GM12878 (cell line): ENCODE measurements around the gene SVIL. TPM values are rescaled to one million over a fixed set of nuclear protein-coding genes. Genes with fewer than 3 reads are reported as not detected.

Experiments used
- ATAC-seq: fragments of 200-7000 bp; cut with Tn5 transposase; 3 replicates; pipeline ENCODE4 v1.9.1; 2020; ENCODE audit warnings: mild to moderate bottlenecking, moderate library complexity
- BruUV-seq: library from RNA; stranded (reverse); fragments of 400-500 nt; replicated peaks from 2 replicates; lab custom pipeline; 2021; lab: Mats Ljungman, UMichigan
- CTCF ChIA-PET: fragments of 300-600 bp; sonication (Branson Sonifier 250); formaldehyde crosslinking; extraction: SDS; loops from one replicate; lab custom pipeline; 2021; ENCODE audit warnings: inconsistent platforms; lab: Yijun Ruan, JAX
- POLR2A ChIA-PET: fragments of 350-600 bp; formaldehyde crosslinking; extraction: SDS; loops from one replicate; lab custom pipeline; 2021; ENCODE audit warnings: inconsistent platforms; lab: Charles Lee
- RAD21 ChIA-PET: fragments of 300-600 bp; sonication (Branson Sonifier 250); formaldehyde crosslinking; loops from one replicate; lab custom pipeline; 2023; ENCODE audit warnings: antibody characterized with exemption; ENCODE audit not compliant: unreplicated experiment; lab: Charles Lee
- SMC1A ChIA-PET: fragments of 300-600 bp; sonication (Branson Sonifier 250); formaldehyde crosslinking; loops from one replicate; lab custom pipeline; 2023; ENCODE audit not compliant: unreplicated experiment, uncharacterized antibody; lab: Charles Lee
- DNase-seq: peaks from one replicate; pipeline ENCODE4 v3.0.0-alpha.2; 2011; ENCODE audit warnings: low read depth, low spot score
- FAIRE-seq: peaks from 3 replicates; lab custom pipeline; 2011; peaks lifted over from hg19 to GRCh38; lab: Jason Lieb, UNC
- H2AFZ ChIP-seq: 2 replicates; pipeline ENCODE4 v1.6.0; 2011; ENCODE audit warnings: low read depth, low read length, control low read depth; ENCODE audit not compliant: control insufficient read depth
- H3K27ac ChIP-seq: 2 replicates; pipeline ENCODE4 v1.5.1; 2011; ENCODE audit warnings: control low read depth; ENCODE audit not compliant: control insufficient read depth, insufficient read depth
- H3K27me3 ChIP-seq, 2 experiments: replicated peaks in 1 of 2; 2 replicates each; pipeline versions ENCODE4 v1.6.0 to v1.6.1; 2011; ENCODE audit warnings: low read length in 1 of 2; ENCODE audit not compliant: control insufficient read depth in 2 of 2, insufficient read depth in 2 of 2
- H3K36me3 ChIP-seq, 2 experiments: 2 replicates each; pipeline ENCODE4 v1.5.1; 2011; ENCODE audit warnings: low read length in 1 of 2; ENCODE audit not compliant: control insufficient read depth in 2 of 2, insufficient read depth in 2 of 2
- H3K4me1 ChIP-seq: 2 replicates; pipeline ENCODE4 v1.6.1; 2011; ENCODE audit warnings: mild to moderate bottlenecking, low read length, moderate library complexity, mixed read lengths; ENCODE audit not compliant: control insufficient read depth, insufficient read depth
- H3K4me2 ChIP-seq: 2 replicates; pipeline ENCODE4 v1.6.0; 2011; ENCODE audit warnings: control low read depth; ENCODE audit not compliant: control insufficient read depth, insufficient read depth
- H3K4me3 ChIP-seq: fragments of 200-600 bp; sonication (generic); 2 replicates; pipeline ENCODE4 v1.5.1; 2016
- H3K79me2 ChIP-seq: 2 replicates; pipeline ENCODE4 v1.6.0; 2011; ENCODE audit warnings: low read length; ENCODE audit not compliant: control insufficient read depth, insufficient read depth
- H3K9ac ChIP-seq: 2 replicates; pipeline ENCODE4 v1.8.0; 2011; ENCODE audit warnings: low read length, control low read depth, mixed read lengths; ENCODE audit not compliant: control insufficient read depth, insufficient read depth
- H3K9me3 ChIP-seq: replicated peaks from 3 replicates; pipeline ENCODE4 v1.5.1; 2011; ENCODE audit warnings: mild to moderate bottlenecking, low read length; ENCODE audit not compliant: control insufficient read depth, insufficient read depth
- H4K20me1 ChIP-seq: 2 replicates; pipeline ENCODE4 v1.6.0; 2011; ENCODE audit not compliant: control insufficient read depth, insufficient read depth
- CHD4 ChIP-seq: fragments of 200-600 bp; sonication (generic); IDR thresholded peaks from 2 replicates; pipeline ENCODE4 v1.6.1; 2016; ENCODE audit warnings: mild to moderate bottlenecking
- MEF2A ChIP-seq: IDR thresholded peaks from 2 replicates; pipeline ENCODE4 v1.6.1; 2011; ENCODE audit warnings: low read depth, mild to moderate bottlenecking, low read length, moderate library complexity; ENCODE audit not compliant: insufficient read depth
- MYB ChIP-seq: fragments of 150-350 bp; IDR thresholded peaks from 2 replicates; pipeline ENCODE4 v1.6.1; 2014; ENCODE audit warnings: mild to moderate bottlenecking, low read depth, low read length, borderline replicate concordance
- RCOR1 ChIP-seq: conservative IDR thresholded peaks from 2 replicates; pipeline ENCODE4 v1.6.1; 2012; ENCODE audit warnings: low read depth, low read length, improper control_type of control experiment
- SIX5 ChIP-seq: IDR thresholded peaks from 2 replicates; pipeline ENCODE4 v1.6.1; 2011; ENCODE audit warnings: mild to moderate bottlenecking, low read depth, low read length, moderate library complexity; ENCODE audit not compliant: severe bottlenecking
- TCF12 ChIP-seq: IDR thresholded peaks from 2 replicates; pipeline ENCODE4 v1.6.1; 2011; ENCODE audit warnings: low read depth, mild to moderate bottlenecking, low read length
- ZNF207 ChIP-seq: fragments of 450-650 bp; IDR thresholded peaks from 2 replicates; pipeline ENCODE4 v1.6.1; 2014; ENCODE audit warnings: antibody characterized with exemption, mild to moderate bottlenecking, borderline replicate concordance
- ZNF24 ChIP-seq: fragments of 450-650 bp; IDR thresholded peaks from 2 replicates; pipeline ENCODE4 v1.6.1; 2017; ENCODE audit warnings: antibody characterized with exemption, mild to moderate bottlenecking
- WGBS: methylation state at CpG from one replicate; pipeline ENCODE4 v1.1.6; 2016; ENCODE audit warnings: low lambda C conversion rate; ENCODE audit not compliant: insufficient replicate concordance, insufficient coverage; ENCODE audit errors: missing lambda C conversion rate; 5-methylcytosine and 5-hydroxymethylcytosine counted together
- in situ Hi-C: fragments of 300-500 bp; cut with MboI; formaldehyde crosslinking; loops from 9 replicates; pipeline ENCODE4 v1.14.3; 2018; ENCODE audit warnings: mixed read lengths
- intact Hi-C: fragments of 100-400 bp; cut with micrococcal nuclease; formaldehyde crosslinking; loops from one replicate; pipeline ENCODE4 v1.14.2; 2022; ENCODE audit not compliant: unreplicated experiment
- polyA plus RNA-seq, 11 experiments: library from polyadenylated mRNA; depleted of rRNA in 4 of 11; unstranded in 6 of 11; stranded (reverse) in 5 of 11; fragments of >200 nt; fragmentation: Nextera tagmentation in 4 of 11; fragmentation: Illumina TruSeq in 1 of 11; extraction: Ambion mirVana in 4 of 11; extraction: Trizol in 1 of 11; gene quantifications; 1 replicate in 1 of 11; 2 replicates in 10 of 11; pipeline versions ENCODE4 v1.2.1 to v1.2.3, GENCODE V29; 2011 to 2016; ENCODE audit warnings: inconsistent platforms in 2 of 11, missing spikeins in 2 of 11, low read depth in 1 of 11
- total RNA-seq, 4 experiments: library from RNA; depleted of rRNA in 3 of 4; stranded (reverse); fragments of >200 nt in 3 of 4; fragmentation: Illumina TruSeq in 1 of 4; extraction: Trizol in 1 of 4; gene quantifications; 2 replicates each; pipeline versions ENCODE4 v1.2.1 to v1.2.3, GENCODE V29; 2013 to 2021
- TF ChIP-seq, protein P1 (sequence below): IDR thresholded peaks from 2 replicates; pipeline ENCODE4 v1.6.1; 2011; ENCODE audit warnings: borderline replicate concordance, low read depth, mild to moderate bottlenecking, moderate library complexity, mixed read lengths, low read length; ENCODE audit not compliant: insufficient read depth; ENCODE audit errors: extremely low read length

SVIL gene
- total and polyA plus RNA-seq, 10 of the 15 experiments (the other 5 are each of a cell fraction or from before 2014, with no cell fraction given), result 0.22 to 1.9 (median 0.87) TPM

DNA sequence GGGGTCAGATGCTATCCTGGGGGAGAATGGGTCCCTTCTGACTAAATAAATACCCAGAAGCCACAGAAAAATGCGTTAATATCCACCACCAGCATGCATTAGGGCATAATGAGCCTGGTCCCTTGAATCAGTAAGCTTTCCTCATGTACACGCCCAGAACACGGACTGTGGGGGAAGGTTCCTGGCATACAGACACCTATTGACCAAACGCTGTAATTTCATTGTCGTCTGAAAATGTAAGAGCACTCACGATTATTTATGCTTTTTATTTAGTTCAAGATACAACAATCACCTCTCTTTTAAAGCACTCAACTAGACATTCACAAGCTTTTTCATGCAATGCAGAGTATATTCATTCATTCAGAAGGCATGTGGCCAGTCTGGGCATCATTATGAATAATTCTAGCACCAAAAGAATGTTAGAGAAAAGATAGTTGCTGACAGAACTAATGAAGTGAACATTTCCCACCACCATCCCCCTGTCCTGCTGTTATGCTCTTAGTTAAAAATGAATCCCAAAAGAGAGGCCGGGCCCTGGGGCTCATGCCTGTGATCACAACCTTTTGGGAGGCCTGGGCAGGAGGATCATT is 101.0 kb downstream of the SVIL start:
- SMC1A ChIA-PET, result interaction anchor here (1.1 to 1.9 kb wide), 3 partner anchors 9 to 24 kb away, joined by 3 to 6 read pairs (median 4); no protein-coding TSS in a partner anchor
- Histone ChIP-seq H3K9me3 (no peaks in the 10 kb centered on the region), H3K27ac (no peak overlapping the region), H3K4me2 (no peak overlapping the region), H2AFZ (no peak overlapping the region), H3K27me3 (no peaks in the 10 kb centered on the region), H3K79me2 (no peaks in the 10 kb centered on the region), H3K36me3 (no peaks in the 10 kb centered on the region; a peak in 2 of 4 replicates), H4K20me1 (no peaks in the 10 kb centered on the region), H3K4me3 (no peak overlapping the region), H3K9ac (no peak overlapping the region), H3K4me1 (no peaks in the 10 kb centered on the region)
- CTCF ChIA-PET, result interaction anchor here (0.9 to 2.8 kb wide), 10 partner anchors 11 to 186 kb away, joined by 3 to 14 read pairs (median 4); no protein-coding TSS in a partner anchor
- intact Hi-C loops, result loop anchor here (5.0 kb wide), 1 partner anchor 59 kb away; no protein-coding TSS in a partner anchor
- ATAC-seq, result no peak
- RAD21 ChIA-PET, result no interaction called here
- POLR2A ChIA-PET, result interaction anchor here (0.5 kb wide), 1 partner anchor 988 kb away, joined by 3 read pairs; no protein-coding TSS in a partner anchor
- no peak for TF ChIP-seq SIX5
- TF ChIP-seq RCOR1, result no peak
- FAIRE-seq, result no peak
- DNase-seq, result no peak
- 45% methylated on average over 7 of the region's 7 CpGs for WGBS
- in situ Hi-C loops, result no loop called here
- no TSS peak for BruUV-seq

DNA sequence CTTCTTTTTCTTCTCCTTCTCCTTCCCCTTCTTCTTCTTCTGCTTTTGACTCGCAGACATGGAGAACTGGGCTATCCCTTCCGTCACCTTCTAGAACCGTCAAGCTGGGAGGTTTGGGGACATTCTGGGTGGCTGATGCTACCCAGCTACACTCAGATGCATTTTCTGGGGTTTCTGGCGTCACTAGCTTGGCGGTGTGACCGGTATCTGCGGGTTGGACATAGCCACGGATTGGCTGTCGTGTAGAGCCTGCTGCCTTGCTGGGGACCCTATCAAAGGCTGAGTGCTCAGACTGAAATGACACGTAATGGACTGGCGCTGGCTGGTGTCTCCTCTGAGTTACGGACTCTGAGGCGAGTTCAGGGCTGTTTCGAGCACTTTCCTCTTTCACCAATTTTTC is 101.7 kb downstream of the SVIL start:
- H3K4me1 ChIP-seq, result no peaks in the 10 kb centered on the region
- in situ Hi-C loops, result no loop called here
- H3K27me3 ChIP-seq, result no peaks in the 10 kb centered on the region
- no peak overlapping the region for H2AFZ ChIP-seq
- ChIA-PET RAD21 (no interaction called here), CTCF (interaction anchor here (0.9 to 1.0 kb wide), 2 partner anchors 16 to 18 kb away, joined by 3 read pairs; no protein-coding TSS in a partner anchor)
- WGBS, result 47% methylated on average over 14 of the region's 14 CpGs
- no peak for ATAC-seq
- no peak for TF ChIP-seq MEF2A
- no peak for TF ChIP-seq TCF12
- TF ChIP-seq, protein P1, sequence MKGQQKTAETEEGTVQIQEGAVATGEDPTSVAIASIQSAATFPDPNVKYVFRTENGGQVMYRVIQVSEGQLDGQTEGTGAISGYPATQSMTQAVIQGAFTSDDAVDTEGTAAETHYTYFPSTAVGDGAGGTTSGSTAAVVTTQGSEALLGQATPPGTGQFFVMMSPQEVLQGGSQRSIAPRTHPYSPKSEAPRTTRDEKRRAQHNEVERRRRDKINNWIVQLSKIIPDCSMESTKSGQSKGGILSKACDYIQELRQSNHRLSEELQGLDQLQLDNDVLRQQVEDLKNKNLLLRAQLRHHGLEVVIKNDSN, result no peak
- no peak for TF ChIP-seq CHD4
- no peak for TF ChIP-seq ZNF24
- TF ChIP-seq MYB, result no peak
- TF ChIP-seq ZNF207, result no peak
- TF ChIP-seq, all 136 proteins: peak for 0
- H3K36me3 ChIP-seq, result no peaks in the 10 kb centered on the region; a peak in 2 of 4 replicates
- no TSS peak for BruUV-seq
- no peak overlapping the region for H3K4me2 ChIP-seq
- H3K4me3 ChIP-seq, result no peak overlapping the region
- no peaks in the 10 kb centered on the region for H3K9me3 ChIP-seq
- no peaks in the 10 kb centered on the region for H4K20me1 ChIP-seq
- intact Hi-C loops, result loop anchor here (5.0 kb wide), 1 partner anchor 59 kb away; no protein-coding TSS in a partner anchor
- no peak overlapping the region for H3K27ac ChIP-seq
- H3K9ac ChIP-seq, result no peak overlapping the region
- FAIRE-seq (no peak), DNase-seq (no peak)
- ChIA-PET POLR2A (no interaction called here), SMC1A (no interaction called here)
- no peaks in the 10 kb centered on the region for H3K79me2 ChIP-seq
